K562 (cell line): ENCODE data around the gene GET3. TPM values are rescaled to one million over a fixed set of nuclear protein-coding genes. Genes with fewer than 3 reads are reported as not detected.

Source experiments
- ATAC-seq: fragments of 200-7000 bp; cut with Tn5 transposase; 3 replicates; pipeline ENCODE4 v1.9.1; 2020; ENCODE audit warnings: moderate library complexity
- BruUV-seq: library from RNA; stranded (reverse); fragments of 400-500 nt; replicated peaks from 2 replicates; lab custom pipeline; 2021; lab: Mats Ljungman, UMichigan
- CTCF ChIA-PET: fragments of 300-600 bp; formaldehyde crosslinking; extraction: SDS; loops from one replicate; lab custom pipeline; 2021; ENCODE audit warnings: low intra/inter-chr PET ratio; lab: Yijun Ruan, JAX
- POLR2A ChIA-PET: fragments of 300-600, 350-650 bp; sonication (Branson Sonifier 250); formaldehyde crosslinking; extraction: SDS; loops from one replicate; lab custom pipeline; 2021; ENCODE audit warnings: antibody characterized with exemption, inconsistent platforms; lab: Yijun Ruan, JAX
- DNase-seq, 4 experiments: peaks; one replicate each; pipeline versions ENCODE4 v3.0.0 to v3.0.0-alpha.2; 2011 to 2018; ENCODE audit warnings: low spot score in 3 of 4, mixed read lengths in 3 of 4; ENCODE audit errors: extremely low read depth in 1 of 4
- FAIRE-seq: peaks from 2 replicates; lab custom pipeline; 2011; peaks lifted over from hg19 to GRCh38; lab: Jason Lieb, UNC
- H2AFZ ChIP-seq: 2 replicates; pipeline ENCODE4 v1.6.0; 2011; ENCODE audit warnings: low read depth, low read length, control low read depth, inconsistent platforms
- H3K27ac ChIP-seq: fragments of 200-600 bp; 3 replicates; pipeline ENCODE4 v1.8.0; 2011; ENCODE audit warnings: low read depth, mild to moderate bottlenecking, control low read depth, inconsistent platforms, low read length, moderate library complexity, mixed read lengths; ENCODE audit errors: extremely low read depth
- H3K27me3 ChIP-seq, 2 experiments: fragments of 300-600 bp in 1 of 2; 2 replicates in 1 of 2; 3 replicates in 1 of 2; pipeline versions ENCODE4 v1.6.0 to v1.8.0; 2011; ENCODE audit warnings: inconsistent platforms in 2 of 2, low read length in 2 of 2, mild to moderate bottlenecking in 1 of 2, mixed read lengths in 1 of 2, moderate library complexity in 1 of 2; ENCODE audit not compliant: control insufficient read depth in 2 of 2, insufficient read depth in 2 of 2
- H3K36me3 ChIP-seq: fragments of 300-600 bp; 3 replicates; pipeline ENCODE4 v1.8.0; 2011; ENCODE audit warnings: mild to moderate bottlenecking, low read length, inconsistent platforms; ENCODE audit not compliant: control insufficient read depth, insufficient read depth
- H3K4me1 ChIP-seq, 2 experiments: fragments of 200-600 bp in 1 of 2; replicated peaks in 1 of 2; 2 replicates in 1 of 2; 3 replicates in 1 of 2; pipeline versions ENCODE4 v1.5.1 to v1.8.0; 2011; ENCODE audit warnings: inconsistent platforms in 2 of 2, low read length in 2 of 2, mild to moderate bottlenecking in 1 of 2, mixed read lengths in 1 of 2, moderate library complexity in 1 of 2; ENCODE audit not compliant: control insufficient read depth in 2 of 2, insufficient read depth in 2 of 2
- H3K4me2 ChIP-seq: 2 replicates; pipeline ENCODE4 v1.6.1; 2011; ENCODE audit warnings: low read length, control low read depth, inconsistent platforms, mixed read lengths; ENCODE audit not compliant: insufficient read depth
- H3K4me3 ChIP-seq: fragments of 200-600 bp; sonication (generic), shearing (Covaris generic); 2 replicates; pipeline ENCODE4 v1.5.1; 2016; ENCODE audit warnings: control low read depth, inconsistent platforms
- H3K79me2 ChIP-seq: fragments of 200-600 bp; 3 replicates; pipeline ENCODE4 v1.8.0; 2011; ENCODE audit warnings: low read length, inconsistent platforms; ENCODE audit not compliant: control insufficient read depth, insufficient read depth
- H3K9ac ChIP-seq, 2 experiments: 2 replicates each; pipeline versions ENCODE4 v1.6.0 to v1.6.1; 2011; ENCODE audit warnings: low read depth in 2 of 2, low read length in 2 of 2, control low read depth in 1 of 2, inconsistent platforms in 1 of 2, mild to moderate bottlenecking in 1 of 2, mixed read lengths in 1 of 2; ENCODE audit not compliant: insufficient read depth in 1 of 2
- H3K9me1 ChIP-seq: one replicate; pipeline ENCODE4 v1.6.0; 2011; ENCODE audit warnings: inconsistent platforms, mild to moderate bottlenecking, low read length, moderate library complexity; ENCODE audit not compliant: control insufficient read depth, insufficient read depth
- H3K9me3 ChIP-seq: replicated peaks from 2 replicates; pipeline ENCODE4 v1.5.1; 2011; ENCODE audit warnings: low read depth, low read length, inconsistent platforms; ENCODE audit not compliant: control insufficient read depth, insufficient read depth
- H4K20me1 ChIP-seq: replicated peaks from 2 replicates; pipeline ENCODE4 v1.6.1; 2011; ENCODE audit warnings: low read length, inconsistent platforms, mixed read lengths; ENCODE audit not compliant: control insufficient read depth, insufficient read depth
- ARID4B ChIP-seq: sonication (generic); formaldehyde crosslinking; IDR thresholded peaks from 2 replicates; pipeline ENCODE4 v1.8.0; 2022; ENCODE audit warnings: mild to moderate bottlenecking, missing genetic modification reagents
- CCNT2 ChIP-seq: IDR thresholded peaks from 2 replicates; pipeline ENCODE4 v1.6.1; 2011; ENCODE audit warnings: borderline replicate concordance, low read depth, mild to moderate bottlenecking, moderate library complexity, mixed read lengths, low read length; ENCODE audit not compliant: insufficient read length; ENCODE audit errors: extremely low read depth
- CREBBP ChIP-seq: IDR thresholded peaks from one replicate; pipeline ENCODE4 v1.6.1; 2012; ENCODE audit warnings: low read depth, mild to moderate bottlenecking, control low read depth, inconsistent platforms, low read length
- E2F4 ChIP-seq: sonication (generic); formaldehyde crosslinking; IDR thresholded peaks from 2 replicates; pipeline ENCODE4 v1.8.0; 2022; ENCODE audit warnings: mild to moderate bottlenecking, low read depth, missing genetic modification reagents
- ELF2 ChIP-seq: fragments of 250-450 bp; sonication (Bioruptor Pico); IDR thresholded peaks from 2 replicates; pipeline ENCODE4 v1.5.0; 2021; ENCODE audit warnings: mild to moderate bottlenecking
- NEUROD1 ChIP-seq: fragments of 150-350 bp; IDR thresholded peaks from 2 replicates; pipeline ENCODE4 v1.6.1; 2014; ENCODE audit warnings: borderline replicate concordance, low read length, low read depth; ENCODE audit not compliant: partially characterized antibody
- NFE2L1 ChIP-seq: fragments of 450-650 bp; IDR thresholded peaks from 2 replicates; pipeline ENCODE4 v1.6.1; 2016; ENCODE audit warnings: missing genetic modification characterization, low read depth, mild to moderate bottlenecking, missing compliant biosample characterization, moderate library complexity, borderline replicate concordance
- NFIX ChIP-seq: fragments of 250-450 bp; sonication (Bioruptor Pico); IDR thresholded peaks from 2 replicates; pipeline ENCODE4 v1.4.0; 2020; ENCODE audit warnings: low read depth, mild to moderate bottlenecking, moderate library complexity
- TAF15 ChIP-seq: fragments of 200-400 bp; formaldehyde crosslinking; IDR thresholded peaks from 2 replicates; pipeline ENCODE4 v1.6.1; 2017; ENCODE audit warnings: mild to moderate bottlenecking, low read depth, low read length, moderate library complexity
- TBL1XR1 ChIP-seq, 2 experiments: IDR thresholded peaks; 2 replicates each; pipeline ENCODE4 v1.6.1; 2012; ENCODE audit warnings: improper control_type of control experiment in 2 of 2, low read length in 2 of 2, mild to moderate bottlenecking in 1 of 2
- ZNF280B ChIP-seq: fragments of 250-450 bp; sonication (Bioruptor Pico); IDR thresholded peaks from 2 replicates; pipeline ENCODE4 v1.5.1; 2021; ENCODE audit warnings: mild to moderate bottlenecking
- ZNF316 ChIP-seq: fragments of 450-650 bp; IDR thresholded peaks from 2 replicates; pipeline ENCODE4 v1.6.1; 2016
- ZNF445 ChIP-seq: fragments of 250-450 bp; sonication (Bioruptor Pico); IDR thresholded peaks from 2 replicates; pipeline ENCODE4 v1.4.0; 2020; ENCODE audit warnings: low read depth, mild to moderate bottlenecking, moderate library complexity
- ZSCAN32 ChIP-seq: fragments of 450-650 bp; formaldehyde crosslinking; IDR thresholded peaks from 2 replicates; pipeline ENCODE4 v1.4.0; 2020; ENCODE audit warnings: mild to moderate bottlenecking, moderate library complexity
- ZZZ3 ChIP-seq: fragments of 450-650 bp; IDR thresholded peaks from 2 replicates; pipeline ENCODE4 v1.6.1; 2016; ENCODE audit warnings: antibody characterized with exemption, mild to moderate bottlenecking, moderate library complexity
- WGBS: fragments of 100-300 bp; shearing (Covaris generic); methylation state at CpG from one replicate; pipeline ENCODE4 v1.1.6; 2016; ENCODE audit warnings: low coverage, mixed read lengths; ENCODE audit not compliant: insufficient coverage; ENCODE audit errors: missing lambda C conversion rate; 5-methylcytosine and 5-hydroxymethylcytosine counted together
- in situ Hi-C: fragments of 300-500 bp; cut with MboI; formaldehyde crosslinking; loops from 4 replicates; pipeline ENCODE4 v1.15.0; 2018; ENCODE audit warnings: inconsistent platforms, mixed read lengths
- intact Hi-C: fragments of 100-400 bp; cut with micrococcal nuclease; formaldehyde crosslinking; loops from 2 replicates; pipeline ENCODE4 v1.14.2; 2022
- polyA plus RNA-seq, 8 experiments: library from polyadenylated mRNA; depleted of rRNA in 4 of 8; stranded (reverse) in 5 of 8; unstranded in 3 of 8; fragments of >200 nt; fragmentation: Nextera tagmentation in 2 of 8; fragmentation: Illumina TruSeq in 1 of 8; extraction: Ambion mirVana in 2 of 8; extraction: Trizol in 1 of 8; gene quantifications; 2 replicates each; pipeline versions ENCODE4 v1.2.1 to v1.2.3, GENCODE V29; 2011 to 2014; ENCODE audit warnings: inconsistent platforms in 1 of 8, missing spikeins in 1 of 8
- total RNA-seq, 7 experiments: library from RNA; depleted of rRNA in 6 of 7; stranded (reverse); fragments of >200 nt in 6 of 7; fragmentation: Illumina TruSeq in 2 of 7; extraction: Trizol in 2 of 7; gene quantifications; 2 replicates each; pipeline versions ENCODE4 v1.2.1 to v1.2.3, GENCODE V29; 2011 to 2021; ENCODE audit warnings: low replicate concordance in 1 of 7

The GET3 gene
- total and polyA plus RNA-seq, 9 of the 15 experiments (the other 6 are each of a cell fraction or from before 2014, with no cell fraction given): 8.3 to 83.5 (median 51.8) TPM

- Histone ChIP-seq H3K4me2 (no peak overlapping the region), H3K79me2 (peaks cover 41% of the 10 kb centered on the region), H3K27ac (no peak overlapping the region), H4K20me1 (peaks cover 13% of the 10 kb centered on the region; the same call in 1 of the 2 replicates), H3K9me3 (no peaks in the 10 kb centered on the region), H3K4me3 (no peak overlapping the region), H3K9ac (no peak overlapping the region; a peak in 1 of 4 replicates), H3K36me3 (peaks cover 23% of the 10 kb centered on the region; the same call in 2 of the 3 replicates), H3K9me1 (no peaks in the 10 kb centered on the region), H3K27me3 (no peaks in the 10 kb centered on the region), H2AFZ (no peak overlapping the region), H3K4me1 (peaks cover 27 to 65% of the 10 kb centered on the region in 2 experiments)
- FAIRE-seq (no peak), DNase-seq (no peak), ATAC-seq (no peak)
- in situ Hi-C loops: loop anchor here (5.0 kb wide), 1 partner anchor 83 kb away; no protein-coding TSS in a partner anchor
- CTCF ChIA-PET: interaction anchor here (1.0 to 1.3 kb wide), 2 partner anchors 17 to 19 kb away, joined by 3 to 8 read pairs; partner anchors contain the start of gene HOOK2
- BruUV-seq: no TSS peak
- WGBS: 89% methylated on average over 9 of the region's 9 CpGs
- POLR2A ChIA-PET: interaction anchor here (0.6 to 2.3 kb wide), 10 partner anchors 11 to 1267 kb away, joined by 3 to 14 read pairs (median 4); partner anchors contain the start of gene RNASEH2A
- intact Hi-C loops: loop anchor here (10.0 kb wide), 1 partner anchor 230 kb away; no protein-coding TSS in a partner anchor
- TF ChIP-seq CREBBP (no peak), TAF15 (no peak), E2F4 (CRISPR knock-in tag) (no peak), NFE2L1 (tag) (no peak), NEUROD1 (no peak), ZSCAN32 (CRISPR knock-in tag) (no peak), CCNT2 (no peak), ARID4B (CRISPR knock-in tag) (no peak), NFIX (CRISPR knock-in tag) (no peak), ZNF316 (no peak), ZNF445 (CRISPR knock-in tag) (no peak), ZNF280B (CRISPR knock-in tag) (no peak), ELF2 (CRISPR knock-in tag) (no peak), ZZZ3 (no peak), TBL1XR1 (IDR thresholded peaks at IDR 0.05; ENCODE audit: low read length in 2 of 2) (no peak)
These were observed 57.7 kb downstream of the GET3 start for GRCh38 chr19:12794971-12795381.
